Measurements from ENCODE around the gene GSG1L2. TPM values are rescaled to one million over a fixed set of nuclear protein-coding genes. Genes with fewer than 3 reads are reported as not detected.

GSG1L2 gene
- total and polyA plus RNA-seq, 2 experiments from 2014 or later: not detected

- TF ChIP-seq REST (IDR thresholded peaks at IDR 0.05; ENCODE audit: unreplicated experiment): no peak
- TF ChIP-seq NANOG (IDR thresholded peaks at IDR 0.05; ENCODE audit: borderline replicate concordance): no peak
- no peak for TF ChIP-seq ZNF114 (CRISPR knock-in tag; IDR thresholded peaks at IDR 0.05)
Measured at GRCh38 chr17:9820448-9820847, 1.4 kb downstream of the GSG1L2 start (continued).

GRCh38 chr17:9818760-9819159, 3.1 kb downstream of the GSG1L2 start:
- peaks cover 10% of the 10 kb centered on the region for H3K27me3 Mint-ChIP-seq (ENCODE audit: insufficient read depth, low read depth, poor library complexity)
- no peaks in the 10 kb centered on the region for H3K9me3 Mint-ChIP-seq
- no peak for DNase-seq (ENCODE audit: low spot score)
- H3K4me1 Mint-ChIP-seq: peaks cover 3% of the 10 kb centered on the region
- H3K36me3 Mint-ChIP-seq (ENCODE audit: low read depth): no peaks in the 10 kb centered on the region
- Histone ChIP-seq H3K4me3 (no peak overlapping the region), H3K36me3 (ENCODE audit: insufficient read depth) (no peaks in the 10 kb centered on the region), H3K79me2 (replicated peaks; ENCODE audit: insufficient read depth) (no peaks in the 10 kb centered on the region), H3K4me1 (ENCODE audit: insufficient read depth) (no peaks in the 10 kb centered on the region; the same call in 1 of the 2 replicates), H3K9me2 (ENCODE audit: insufficient read depth) (no peaks in the 10 kb centered on the region), H3K4me2 (no peak overlapping the region), H3F3A (replicated peaks; ENCODE audit: low read depth) (no peaks in the 10 kb centered on the region), H3K27ac (ENCODE audit: low read depth) (no peak overlapping the region), H3K27me3 (ENCODE audit: insufficient read depth) (no peaks in the 10 kb centered on the region), H4K20me1 (replicated peaks; ENCODE audit: insufficient read depth) (no peaks in the 10 kb centered on the region), H2AFZ (no peak overlapping the region)
- no peak overlapping the region for H3K4me3 Mint-ChIP-seq
- ATAC-seq: no peak
- H3K27ac Mint-ChIP-seq: no peak overlapping the region
- TF ChIP-seq ZNF114 (CRISPR knock-in tag; IDR thresholded peaks at IDR 0.05) (no peak), ZNF462 (CRISPR knock-in tag; IDR thresholded peaks at IDR 0.05) (no peak), EZH2phosphoT487 (IDR thresholded peaks at IDR 0.05; ENCODE audit: unreplicated experiment) (no peak), NANOG (IDR thresholded peaks at IDR 0.05; ENCODE audit: borderline replicate concordance) (no peak), CTCF (conservative IDR thresholded peaks at IDR 0.05; ENCODE audit: low read depth in 2 of 2) (no peak), REST (IDR thresholded peaks at IDR 0.05; ENCODE audit: unreplicated experiment) (no peak), EZH2 (IDR thresholded peaks at IDR 0.05; ENCODE audit: low read depth, unreplicated experiment) (no peak), CREB1 (CRISPR knock-in tag; IDR thresholded peaks at IDR 0.05; ENCODE audit: low read depth) (no peak)

Data from GM23338 (cell line).